Skeletal muscle satellite cell (primary cell): ENCODE data around the gene TLCD1.

Source experiments
- H3K27me3 ChIP-seq: 2 replicates; pipeline ENCODE4 v1.7.0; 2013; ENCODE audit warnings: low read length; ENCODE audit not compliant: control insufficient read depth, insufficient read depth
- H3K36me3 ChIP-seq: 2 replicates; pipeline ENCODE4 v1.7.0; 2013; ENCODE audit warnings: mild to moderate bottlenecking, control low read depth, low read length; ENCODE audit not compliant: insufficient read depth
- H3K4me1 ChIP-seq: 2 replicates; pipeline ENCODE4 v1.7.0; 2013; ENCODE audit warnings: low read length; ENCODE audit not compliant: control insufficient read depth, insufficient read depth
- H3K4me2 ChIP-seq: 2 replicates; pipeline ENCODE4 v1.7.0; 2013; ENCODE audit warnings: mild to moderate bottlenecking, low read length
- H3K4me3 ChIP-seq: 2 replicates; pipeline ENCODE4 v1.7.0; 2013; ENCODE audit warnings: low read length
- H3K9ac ChIP-seq: 2 replicates; pipeline ENCODE4 v1.7.0; 2013; ENCODE audit warnings: mild to moderate bottlenecking, low read depth, low read length, moderate library complexity
- H3K9me3 ChIP-seq: replicated peaks from 2 replicates; pipeline ENCODE4 v1.7.0; 2013; ENCODE audit warnings: mild to moderate bottlenecking, control low read depth, low read length

TLCD1 gene

DNA sequence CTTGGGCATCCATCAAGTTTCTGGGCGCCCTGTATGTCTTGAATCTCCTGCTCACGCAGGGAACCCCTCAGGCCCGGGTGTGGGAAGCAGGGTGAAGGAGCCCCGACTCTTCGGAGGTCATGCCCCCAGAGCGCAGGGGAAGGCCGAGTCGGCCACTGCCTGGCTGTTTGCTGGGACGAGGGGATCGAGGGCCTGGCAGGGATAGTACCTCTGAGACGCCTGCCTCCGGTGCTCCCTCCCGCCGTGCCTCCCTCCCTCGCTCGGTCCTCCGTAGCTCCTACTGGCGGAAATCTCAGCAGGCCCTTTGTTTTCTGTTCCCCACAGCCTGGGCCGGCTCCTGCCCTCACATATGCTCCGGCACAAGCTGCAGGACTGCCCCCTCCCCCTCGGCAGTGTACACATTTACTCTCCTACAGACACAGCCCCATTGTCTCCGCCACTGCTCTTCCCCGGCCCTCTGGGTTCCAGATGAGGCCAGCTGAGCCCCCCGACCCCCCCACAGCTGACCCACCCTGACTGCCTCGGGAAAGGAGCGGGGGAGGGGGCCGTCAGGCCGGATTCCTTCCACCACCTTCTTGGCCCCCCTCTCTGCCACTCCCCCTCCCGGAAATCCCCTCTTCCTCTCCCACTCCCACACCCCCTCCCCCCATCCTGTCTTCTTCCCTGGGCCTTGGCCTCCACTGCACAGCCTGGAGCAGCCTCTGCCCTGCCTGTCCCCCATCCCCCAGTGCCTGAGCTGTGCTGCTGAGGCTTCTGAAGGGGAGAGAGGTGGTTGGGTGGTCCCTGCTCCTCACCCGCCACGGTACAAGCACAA lies 19.1 kb upstream of the TLCD1 start:
- peak overlapping the region; percentile 96 for H3K4me2 ChIP-seq
- peaks cover 31% of the 10 kb centered on the region for H3K4me1 ChIP-seq
- H3K27me3 ChIP-seq = no peaks in the 10 kb centered on the region
- H3K9ac ChIP-seq = peak overlapping the region; percentile 93
- H3K36me3 ChIP-seq = peaks cover 43% of the 10 kb centered on the region
- H3K4me3 ChIP-seq = peak overlapping the region; percentile 96
- H3K9me3 ChIP-seq = peaks cover 4% of the 10 kb centered on the region

DNA sequence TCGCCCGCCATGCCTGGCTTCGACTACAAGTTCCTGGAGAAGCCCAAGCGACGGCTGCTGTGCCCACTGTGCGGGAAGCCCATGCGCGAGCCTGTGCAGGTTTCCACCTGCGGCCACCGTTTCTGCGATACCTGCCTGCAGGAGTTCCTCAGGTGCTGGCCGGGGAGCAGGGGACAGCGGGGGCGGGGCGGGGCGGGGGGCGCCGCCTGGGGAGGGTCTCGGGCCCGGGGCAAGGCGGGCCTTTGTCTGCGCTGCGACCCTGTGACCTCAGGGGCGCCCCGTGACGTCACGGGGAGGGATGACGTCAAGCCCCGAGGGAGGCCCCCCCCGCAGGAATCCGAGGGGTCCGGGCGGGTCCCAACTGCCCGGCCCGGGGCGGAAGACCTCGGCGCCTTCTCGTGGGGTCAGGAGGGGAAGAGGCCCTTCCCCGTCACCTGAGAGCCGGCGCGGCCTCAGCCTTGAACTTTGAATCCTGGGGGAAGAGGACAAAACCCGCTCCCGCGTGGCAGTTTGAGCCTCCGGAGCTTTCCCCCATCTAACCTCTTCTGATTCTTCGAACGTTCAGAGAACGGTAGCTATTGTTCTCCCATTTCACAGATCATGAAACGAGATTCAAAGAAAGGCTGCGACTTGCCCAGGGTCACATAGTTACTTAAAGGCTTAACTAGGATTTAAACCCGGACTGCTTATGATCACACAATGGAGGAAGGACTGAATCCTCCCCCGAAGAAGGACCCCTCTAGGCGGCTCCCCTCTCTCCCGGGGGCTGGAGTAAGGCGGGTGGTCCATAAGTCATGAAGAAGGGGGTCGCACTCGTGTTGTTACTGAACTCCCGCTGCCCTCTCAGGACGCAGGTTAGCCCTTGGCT lies 18.3 kb upstream of the TLCD1 start:
- Histone ChIP-seq H3K4me1 (peaks cover 31% of the 10 kb centered on the region), H3K4me2 (peak overlapping the region; percentile 96), H3K9me3 (peaks cover 5% of the 10 kb centered on the region), H3K36me3 (peaks cover 36% of the 10 kb centered on the region), H3K27me3 (no peaks in the 10 kb centered on the region), H3K4me3 (peak overlapping the region; percentile 96), H3K9ac (peak overlapping the region; percentile 93)

DNA sequence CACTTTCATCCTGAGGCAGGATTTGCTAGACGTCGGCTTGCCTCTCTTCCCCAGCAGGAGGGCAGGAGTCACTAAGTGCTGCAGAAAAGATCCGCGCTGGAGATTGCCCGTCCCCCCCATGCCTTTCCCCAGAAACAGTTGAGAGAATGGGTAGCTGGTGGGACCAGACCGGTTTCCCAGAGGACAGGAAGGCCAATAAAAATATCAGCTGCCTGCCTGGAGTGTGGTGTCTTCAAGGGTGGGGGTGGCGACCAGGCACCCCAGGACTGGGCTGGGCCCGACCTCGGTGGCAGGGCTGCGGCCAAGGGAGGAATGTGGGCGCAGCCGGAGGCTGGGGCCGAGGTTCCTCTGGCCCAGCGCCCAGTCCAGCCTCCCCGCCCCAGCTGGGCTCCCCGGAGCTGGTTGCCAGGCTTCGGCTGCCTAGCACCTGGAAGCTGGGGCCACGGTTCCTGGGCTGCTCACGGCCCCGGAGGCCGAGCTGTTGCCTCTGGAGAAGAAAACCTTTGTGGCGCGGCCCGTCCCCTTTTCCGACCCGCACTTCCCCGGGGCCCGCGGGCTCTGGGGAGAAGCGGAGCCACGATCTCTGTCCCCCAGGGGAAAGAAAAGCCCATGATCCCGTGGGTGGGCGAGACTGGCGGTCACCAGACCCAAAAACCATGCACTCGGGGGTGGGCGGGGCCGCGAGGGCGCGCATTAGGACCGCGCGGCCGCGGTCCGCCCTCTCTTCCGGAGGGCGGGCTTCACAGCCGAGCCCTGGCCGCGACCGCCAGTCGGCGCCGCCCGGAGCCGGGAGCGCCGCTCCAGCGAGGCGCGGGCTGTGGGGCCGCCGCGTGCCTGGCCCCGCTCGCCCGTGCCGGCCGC lies 17.4 kb upstream of the TLCD1 start, which contains the start of gene TRAF4:
Gene TRAF4, plus strand, starts transcription at position 769 of the 861 bp plus-strand sequence. CDS start 102 bp downstream, outside the sequence.
- Histone ChIP-seq H3K4me1 (peaks cover 31% of the 10 kb centered on the region), H3K36me3 (peaks cover 28% of the 10 kb centered on the region), H3K9ac (peak within 1 kb of the TSS; percentile 93), H3K27me3 (no peaks in the 10 kb centered on the region), H3K4me2 (peak within 1 kb of the TSS; percentile 96), H3K9me3 (peaks cover 5% of the 10 kb centered on the region), H3K4me3 (peak within 1 kb of the TSS; percentile 96)

DNA sequence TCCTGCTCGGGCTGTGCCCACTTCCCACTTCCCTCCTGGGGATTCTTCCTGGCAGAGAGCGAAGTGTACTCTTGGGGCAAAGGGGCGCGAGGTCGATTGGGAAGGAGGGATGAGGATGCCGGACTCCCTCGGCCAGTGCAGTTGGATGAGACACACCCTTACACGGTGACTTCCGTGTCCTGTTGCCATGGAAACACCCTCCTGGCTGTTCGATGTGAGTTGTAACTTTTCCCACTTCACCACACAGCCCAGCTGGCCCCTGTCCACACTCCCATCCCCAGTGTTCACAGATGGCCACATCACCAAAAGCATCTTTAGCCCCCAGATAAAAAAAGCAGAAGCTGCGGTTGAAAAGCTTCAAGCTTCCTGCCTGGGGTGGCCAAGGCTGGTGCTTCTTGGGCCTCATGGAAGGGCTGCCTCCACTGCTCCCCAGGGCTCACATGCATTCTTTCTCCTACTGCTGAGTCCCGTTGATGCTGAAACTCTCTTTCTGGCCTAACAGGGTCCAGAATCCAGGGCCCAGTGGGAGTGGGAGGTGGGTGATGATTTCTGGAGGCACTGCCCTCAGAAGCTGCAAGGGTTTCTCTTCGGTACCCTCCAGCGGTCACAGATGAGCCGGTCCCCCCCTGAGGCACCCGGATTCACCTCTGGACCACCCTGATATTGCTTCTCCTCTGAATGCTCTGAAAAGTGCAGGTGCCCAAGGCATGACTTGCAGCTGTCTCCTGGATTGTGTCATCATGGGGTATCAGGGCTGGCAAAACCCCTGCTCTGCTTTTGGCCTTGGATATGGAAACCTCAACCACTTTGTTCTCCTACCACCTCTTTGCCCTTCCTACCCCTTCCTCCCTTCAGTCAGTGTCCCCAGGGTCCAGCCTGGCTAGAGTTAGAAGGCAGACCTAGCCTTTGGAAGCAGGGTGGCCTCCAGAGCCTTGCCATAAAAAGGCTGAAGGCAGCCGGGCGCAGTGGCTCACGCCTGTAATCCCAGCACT lies 15.6 kb upstream of the TLCD1 start:
- H3K9me3 ChIP-seq = peaks cover 5% of the 10 kb centered on the region
- no peak overlapping the region for H3K9ac ChIP-seq
- H3K4me2 ChIP-seq = no peak overlapping the region
- H3K4me3 ChIP-seq = no peak overlapping the region
- H3K27me3 ChIP-seq = no peaks in the 10 kb centered on the region
- H3K4me1 ChIP-seq = peaks cover 26% of the 10 kb centered on the region
- peaks cover 12% of the 10 kb centered on the region for H3K36me3 ChIP-seq

DNA sequence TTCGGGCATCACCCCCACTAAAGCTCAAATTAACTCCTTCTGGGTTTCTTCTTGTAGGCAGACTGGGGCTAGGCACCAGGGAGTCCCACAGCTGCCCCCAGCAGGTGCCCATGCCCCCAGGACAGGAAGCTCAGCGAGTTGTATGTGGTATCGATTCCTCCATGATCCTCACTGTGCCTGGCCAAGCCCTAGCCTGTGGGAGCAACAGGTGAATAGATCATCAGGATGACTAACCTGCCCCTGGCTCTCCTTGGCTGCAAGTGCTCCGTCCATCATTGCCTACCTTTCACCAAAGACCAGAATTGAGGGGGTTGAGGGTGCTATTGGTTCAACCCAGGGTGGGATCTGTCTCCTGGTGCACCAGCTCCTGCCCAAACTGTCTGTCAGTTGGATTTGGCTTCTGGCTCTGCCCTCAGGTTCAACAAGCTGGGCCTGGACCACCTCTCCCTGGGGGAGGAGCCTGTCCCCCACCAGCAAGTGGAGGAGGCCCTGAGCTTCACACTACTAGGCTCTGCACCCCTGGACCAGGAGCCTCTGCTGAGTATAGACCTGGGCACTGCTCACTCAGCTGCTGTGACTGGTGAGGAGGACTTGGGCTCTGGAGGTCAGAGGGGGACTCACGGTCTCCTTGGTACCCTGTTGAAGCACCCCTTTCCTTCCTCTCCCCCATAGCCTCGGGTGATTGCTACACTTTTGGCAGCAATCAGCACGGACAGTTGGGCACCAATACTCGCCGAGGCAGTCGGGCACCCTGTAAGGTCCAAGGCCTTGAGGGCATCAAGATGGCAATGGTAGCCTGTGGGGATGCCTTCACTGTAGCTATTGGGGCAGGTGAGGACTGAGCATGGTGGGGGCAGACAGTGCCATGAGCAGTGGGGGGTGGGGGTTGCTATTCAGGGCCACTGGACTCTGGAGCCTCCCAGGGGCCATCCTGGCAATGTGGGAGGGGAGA lies 14.6 kb upstream of the TLCD1 start:
- peaks cover 16% of the 10 kb centered on the region for H3K4me1 ChIP-seq
- H3K9ac ChIP-seq = no peak overlapping the region
- peaks cover 6% of the 10 kb centered on the region for H3K36me3 ChIP-seq
- H3K4me2 ChIP-seq = no peak overlapping the region
- peaks cover 5% of the 10 kb centered on the region for H3K9me3 ChIP-seq
- H3K4me3 ChIP-seq = no peak overlapping the region
- H3K27me3 ChIP-seq = no peaks in the 10 kb centered on the region

DNA sequence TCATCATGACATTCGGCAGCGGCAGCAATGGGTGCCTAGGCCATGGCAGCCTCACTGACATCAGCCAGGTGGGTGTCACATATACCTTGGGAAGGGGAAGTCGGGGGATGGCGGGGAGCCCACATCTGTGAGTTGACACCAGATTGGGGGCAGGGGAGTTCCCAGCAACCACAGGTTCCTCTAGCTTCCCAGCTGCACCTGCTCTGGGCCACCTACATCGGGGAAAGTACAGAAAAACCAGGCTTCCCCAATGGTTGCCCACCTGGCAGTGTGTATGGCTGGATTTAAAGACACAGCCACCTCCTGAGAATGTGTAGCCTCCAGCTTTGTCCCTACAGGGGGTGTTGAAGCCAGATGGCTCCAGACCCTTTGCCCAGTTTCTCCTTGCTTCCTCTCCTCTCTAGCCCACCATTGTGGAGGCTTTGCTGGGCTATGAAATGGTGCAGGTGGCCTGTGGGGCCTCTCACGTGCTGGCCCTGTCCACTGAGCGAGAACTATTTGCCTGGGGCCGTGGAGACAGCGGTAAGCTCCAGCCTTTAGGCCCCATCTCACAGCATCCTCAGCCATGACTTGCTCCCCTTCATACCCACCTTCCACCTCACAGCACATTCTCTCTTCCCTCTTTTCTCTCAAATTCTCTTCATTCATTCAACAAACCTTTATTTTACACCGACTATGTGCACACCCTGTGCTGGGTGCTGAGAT lies 12.8 kb upstream of the TLCD1 start:
- peaks cover 5% of the 10 kb centered on the region for H3K9me3 ChIP-seq
- no peaks in the 10 kb centered on the region for H3K27me3 ChIP-seq
- H3K9ac ChIP-seq = no peak overlapping the region
- no peak overlapping the region for H3K4me2 ChIP-seq
- no peak overlapping the region for H3K4me3 ChIP-seq
- peaks cover 19% of the 10 kb centered on the region for H3K4me1 ChIP-seq
- H3K36me3 ChIP-seq = no peaks in the 10 kb centered on the region

DNA sequence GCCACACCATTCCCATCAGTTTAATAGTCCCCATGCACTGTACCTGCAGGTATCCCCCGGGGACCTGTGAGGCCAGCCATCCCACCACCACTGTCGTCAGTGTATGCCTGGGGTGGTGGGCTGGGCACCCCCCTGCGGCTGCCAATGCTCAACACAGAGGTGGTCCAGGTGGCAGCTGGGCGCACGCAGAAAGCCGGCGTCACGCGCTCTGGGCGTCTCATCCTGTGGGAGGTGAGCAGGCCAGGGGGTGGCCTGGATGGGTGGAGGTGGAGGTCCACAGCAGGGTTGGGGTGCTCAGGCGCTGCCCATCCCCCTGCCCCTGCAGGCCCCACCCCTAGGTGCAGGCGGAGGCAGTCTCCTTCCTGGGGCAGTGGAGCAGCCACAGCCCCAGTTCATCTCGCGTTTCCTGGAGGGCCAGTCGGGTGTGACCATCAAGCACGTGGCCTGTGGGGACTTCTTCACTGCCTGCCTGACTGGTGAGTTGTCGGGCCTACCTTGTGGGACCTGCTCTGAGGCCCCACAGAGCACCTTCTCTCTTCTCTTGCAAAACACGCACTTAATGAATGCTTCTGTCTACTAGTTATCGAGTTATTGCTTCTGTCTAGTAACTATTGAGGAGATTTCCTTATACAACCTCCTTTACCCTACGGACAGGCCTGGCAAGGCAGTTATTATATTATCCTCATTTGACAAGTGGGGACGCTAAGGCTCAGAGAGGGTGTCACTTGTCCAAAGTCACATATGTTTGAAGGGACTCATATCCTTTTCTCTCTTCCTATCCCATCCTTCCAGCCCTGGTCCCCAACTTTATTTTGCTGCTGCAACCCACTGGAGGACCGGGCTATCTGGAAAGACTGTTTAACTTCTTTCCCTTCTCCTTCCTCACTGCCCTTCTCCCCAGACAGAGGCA lies 12.0 kb upstream of the TLCD1 start:
- no peak overlapping the region for H3K4me3 ChIP-seq
- peaks cover 13% of the 10 kb centered on the region for H3K4me1 ChIP-seq
- peaks cover 5% of the 10 kb centered on the region for H3K9me3 ChIP-seq
- H3K27me3 ChIP-seq = no peaks in the 10 kb centered on the region
- no peak overlapping the region for H3K9ac ChIP-seq
- H3K36me3 ChIP-seq = no peaks in the 10 kb centered on the region
- H3K4me2 ChIP-seq = no peak overlapping the region

DNA sequence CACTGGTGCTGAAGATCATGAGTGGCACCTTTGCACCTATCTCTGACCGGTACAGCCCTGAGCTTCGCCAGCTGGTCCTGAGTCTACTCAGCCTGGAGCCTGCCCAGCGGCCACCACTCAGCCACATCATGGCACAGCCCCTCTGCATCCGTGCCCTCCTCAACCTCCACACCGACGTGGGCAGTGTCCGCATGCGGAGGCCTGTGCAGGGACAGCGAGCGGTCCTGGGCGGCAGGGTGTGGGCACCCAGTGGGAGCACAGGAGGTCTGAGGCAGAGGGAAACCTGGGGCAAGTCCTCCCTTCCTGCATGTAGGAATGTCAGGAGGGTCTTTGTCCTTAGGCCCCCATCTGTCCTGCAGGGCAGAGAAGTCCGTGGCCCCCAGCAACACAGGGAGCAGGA lies 11.3 kb upstream of the TLCD1 start:
- Histone ChIP-seq H3K4me1 (peaks cover 6% of the 10 kb centered on the region), H3K4me3 (no peak overlapping the region), H3K36me3 (no peaks in the 10 kb centered on the region), H3K4me2 (no peak overlapping the region), H3K9me3 (peaks cover 5% of the 10 kb centered on the region), H3K27me3 (no peaks in the 10 kb centered on the region), H3K9ac (no peak overlapping the region)
